GM19023 (cell line): ENCODE data around the gene HOXA3.
A peak's percentile ranks its signal among the peaks of the same experiment; 100 is the strongest.

Source experiments
- ATAC-seq: cut with Tn5 transposase; IDR thresholded peaks from one replicate; pipeline ENCODE4 v1.9.1; 2021; ENCODE audit warnings: mild to moderate bottlenecking, moderate library complexity; ENCODE audit not compliant: unreplicated experiment

The HOXA3 gene

GRCh38 chr7:27168265-27168947 is 16.0 kb upstream of the HOXA3 start:
- no peak for ATAC-seq

- ATAC-seq, result no peak
Measured at GRCh38 chr7:27167916-27168264, 15.5 kb upstream of the HOXA3 start.

GRCh38 chr7:27166531-27167505 is 14.4 kb upstream of the HOXA3 start:
- ATAC-seq, result no peak

- ATAC-seq, result no peak
Measured at GRCh38 chr7:27165996-27166530, 13.7 kb upstream of the HOXA3 start.

DNA sequence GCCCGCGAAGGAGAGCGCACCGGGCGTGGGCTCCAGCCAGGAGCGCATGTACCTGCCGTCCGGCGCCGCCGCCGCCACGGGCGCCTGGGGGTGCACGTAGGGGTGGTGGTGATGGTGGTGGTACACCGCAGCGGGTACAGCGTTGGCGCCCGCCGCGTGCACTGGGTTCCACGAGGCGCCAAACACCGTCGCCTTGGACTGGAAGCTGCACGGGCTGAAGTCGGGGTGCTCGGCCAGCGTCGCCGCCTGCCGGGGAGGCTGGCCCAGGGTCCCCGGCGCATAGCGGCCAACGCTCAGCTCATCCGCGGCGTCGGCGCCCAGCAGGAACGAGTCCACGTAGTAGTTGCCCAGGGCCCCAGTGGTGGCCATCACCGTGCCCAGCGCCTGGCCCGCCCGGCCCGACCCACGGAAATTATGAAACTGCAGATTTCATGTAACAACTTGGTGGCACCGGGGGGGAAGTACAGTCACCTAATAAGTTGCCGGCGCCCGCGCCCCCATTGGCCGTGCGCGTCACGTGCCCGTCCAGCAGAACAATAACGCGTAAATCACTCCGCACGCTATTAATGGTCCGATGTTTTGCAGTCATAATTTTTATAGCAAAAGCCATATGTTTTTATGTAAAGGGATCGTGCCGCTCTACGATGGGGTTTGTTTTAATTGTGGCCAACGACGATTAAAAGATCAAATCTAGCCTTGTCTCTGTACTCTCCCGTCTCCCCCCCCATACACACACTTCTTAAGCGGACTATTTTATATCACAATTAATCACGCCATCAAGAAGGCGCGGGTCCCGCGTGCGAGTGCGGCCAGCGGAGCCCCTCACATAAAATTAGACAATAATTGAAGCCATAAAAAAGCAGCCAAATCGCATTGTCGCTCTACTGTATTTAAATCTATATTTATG is 13.0 kb upstream of the HOXA3 start, which contains the start of gene HOXA9:
TSS of gene HOXA9 (minus strand) at position 449 of the 907 bp plus-strand sequence. CDS start at position 369, 80 bp downstream.
- ATAC-seq, result no peak

DNA sequence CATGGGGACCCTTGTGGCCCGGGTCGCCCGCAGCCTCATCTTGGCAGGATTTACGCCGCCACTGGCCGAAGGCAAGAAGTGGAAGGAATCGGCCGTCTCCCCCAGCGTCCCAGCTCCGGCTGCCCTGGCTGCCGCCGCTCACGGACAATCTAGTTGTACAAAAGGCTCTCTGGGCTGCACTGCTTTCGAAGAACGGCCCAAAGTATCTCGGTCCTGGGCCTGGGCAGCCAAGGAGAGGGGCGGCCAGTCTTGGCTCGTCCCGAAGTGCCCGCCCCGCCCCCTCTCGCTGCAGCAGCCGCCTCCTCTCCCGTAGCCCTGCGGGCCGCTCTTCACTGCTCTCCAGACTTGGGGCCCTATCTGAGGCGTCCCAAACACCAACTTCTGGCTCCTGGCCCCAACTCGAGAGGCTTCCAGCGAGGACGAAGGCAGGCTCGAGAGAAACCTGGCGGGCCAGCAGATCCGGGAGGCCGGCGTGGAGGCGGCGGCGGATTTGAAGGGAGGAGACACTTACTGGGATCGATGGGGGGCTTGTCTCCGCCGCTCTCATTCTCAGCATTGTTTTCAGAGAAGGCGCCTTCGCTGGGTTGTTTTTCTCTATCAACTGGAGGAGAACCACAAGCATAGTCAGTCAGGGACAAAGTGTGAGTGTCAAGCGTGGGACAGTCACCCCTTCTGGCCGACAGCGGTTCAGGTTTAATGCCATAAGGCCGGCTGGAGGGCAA is 12.1 kb upstream of the HOXA3 start:
- no peak for ATAC-seq

GRCh38 chr7:27164045-27164366 is 11.6 kb upstream of the HOXA3 start:
- ATAC-seq, result no peak

GRCh38 chr7:27163288-27164044 is 11.1 kb upstream of the HOXA3 start:
- no peak for ATAC-seq

DNA sequence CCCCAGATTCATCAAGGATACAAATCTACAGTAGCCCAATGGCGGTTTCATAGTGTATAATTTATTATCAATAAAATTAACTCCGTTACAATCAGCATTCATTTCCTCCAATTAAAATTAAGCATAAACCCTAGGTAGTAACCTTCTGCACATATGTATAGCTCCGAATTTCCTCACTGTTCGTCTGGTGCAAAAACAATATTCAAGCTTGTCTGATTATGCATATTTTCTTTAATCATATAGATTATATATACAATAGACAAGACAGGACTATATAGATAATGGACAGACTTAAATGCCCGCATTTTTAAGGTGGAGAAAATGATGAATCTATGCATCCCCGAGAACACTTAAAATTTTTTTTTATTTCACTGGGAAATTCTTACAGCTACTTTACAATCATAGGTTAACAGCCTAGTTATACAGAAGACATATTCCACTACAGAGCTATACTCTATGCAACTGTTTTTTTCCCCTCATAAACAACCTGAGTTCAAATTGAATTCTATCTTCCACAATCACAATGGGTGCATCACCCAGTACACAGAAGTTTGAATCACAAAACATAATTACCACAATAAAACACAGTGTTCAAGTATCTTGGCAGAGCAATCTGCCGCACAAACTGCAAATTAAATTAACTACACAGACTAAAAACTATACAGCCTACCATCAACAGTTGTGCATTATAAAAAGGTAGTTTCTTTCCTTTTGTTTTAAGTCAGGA is 10.3 kb upstream of the HOXA3 start:
- no peak for ATAC-seq

DNA sequence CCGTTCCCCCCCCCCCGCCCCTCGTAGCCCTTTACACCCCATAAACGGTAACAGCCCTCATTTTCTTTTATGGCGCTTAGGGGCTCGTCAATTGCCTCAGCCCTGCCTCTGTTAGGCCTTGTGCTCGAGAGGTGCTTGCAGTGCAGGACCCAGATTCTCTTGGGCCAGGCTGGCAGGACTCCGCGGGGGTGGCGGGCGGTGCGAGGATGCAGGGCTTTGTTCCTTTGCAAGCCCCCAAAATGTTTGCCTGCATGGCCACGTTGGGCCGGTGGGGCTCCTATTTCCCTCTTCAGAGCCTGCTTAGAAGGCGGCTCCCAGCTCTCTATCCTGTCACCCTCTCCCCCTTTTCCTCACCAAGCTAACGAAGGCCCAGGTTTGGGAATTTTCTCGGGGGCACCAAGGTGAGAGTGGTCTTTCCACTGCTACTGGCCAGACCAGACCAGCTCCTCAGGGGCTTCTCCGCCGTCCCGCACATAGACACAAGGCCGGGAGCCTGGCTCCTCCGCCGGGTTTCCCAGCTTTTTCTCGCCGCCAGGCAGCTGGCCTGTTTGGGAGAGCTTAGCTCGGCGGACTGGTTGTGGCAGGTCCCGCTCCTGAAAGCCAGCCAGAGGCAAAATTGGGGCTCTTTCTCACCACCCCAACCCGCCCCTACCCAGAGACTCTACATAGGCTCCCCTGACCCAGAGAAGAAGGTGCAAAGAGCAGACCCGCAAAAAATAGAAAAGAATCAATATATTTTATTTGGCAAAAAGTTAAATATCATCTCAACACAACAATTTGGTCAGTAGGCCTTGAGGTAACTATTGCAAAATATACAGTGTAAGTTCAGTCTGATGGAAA is 9.6 kb upstream of the HOXA3 start:
- ATAC-seq, result no peak

GRCh38 chr7:27161214-27161720 is 8.9 kb upstream of the HOXA3 start:
- no peak for ATAC-seq

GRCh38 chr7:27160546-27161213 is 8.3 kb upstream of the HOXA3 start:
- ATAC-seq, result peak; percentile 58

- no peak for ATAC-seq
Measured at GRCh38 chr7:27160145-27160545, 7.8 kb upstream of the HOXA3 start.

DNA sequence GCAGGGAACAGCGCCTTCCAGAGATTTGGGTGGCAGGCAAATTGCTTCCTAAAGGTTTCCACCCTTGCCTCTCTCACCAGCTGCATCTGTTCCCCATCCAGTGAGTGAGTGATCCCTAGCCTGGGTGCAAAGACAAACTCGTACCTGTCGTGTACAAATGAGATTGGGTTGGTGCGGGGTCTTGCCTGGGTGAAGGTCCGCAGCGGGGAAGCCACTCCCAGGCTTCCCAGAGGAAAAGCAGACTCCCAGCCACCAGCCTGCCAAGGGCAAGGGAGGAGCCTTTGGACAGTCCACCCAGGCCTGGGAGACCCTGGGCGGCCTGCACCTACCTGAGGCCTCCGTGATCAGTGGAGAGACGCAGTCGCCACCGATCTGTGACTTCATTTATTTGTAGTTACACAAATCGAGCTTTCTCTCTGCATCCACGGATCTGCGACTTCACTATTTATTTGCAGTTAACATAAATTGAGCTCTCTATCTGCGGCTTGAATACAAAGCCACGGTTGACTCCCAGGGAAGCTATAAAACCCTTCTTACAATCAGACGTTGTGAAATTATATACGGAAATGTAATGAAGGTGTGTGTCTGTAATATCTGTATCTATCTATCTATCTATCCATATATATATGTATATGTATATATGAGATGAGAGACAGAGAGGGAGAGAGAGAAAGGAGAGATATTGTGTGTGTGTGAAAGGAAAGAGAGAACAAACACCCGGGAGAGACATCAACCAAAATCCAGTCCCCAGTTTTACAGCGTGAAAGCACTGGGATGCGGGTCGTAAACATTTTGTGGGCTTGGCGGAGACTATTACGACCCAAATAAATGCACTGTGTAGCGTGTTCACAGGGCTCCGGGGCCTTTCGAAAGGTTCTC is 7.1 kb upstream of the HOXA3 start:
- ATAC-seq, result no peak

- no peak for ATAC-seq
Measured at GRCh38 chr7:27158436-27159265, 6.3 kb upstream of the HOXA3 start.
